Stromal cell of bone marrow (primary cell): ENCODE data around the gene ADPRH.
"Not testable (repeated sequence)": the region's sequence is repeated elsewhere in the genome, so short reads cannot be mapped to it uniquely, and the experiment has no call there.

Source experiments
- DNase-seq: peaks from one replicate; pipeline ENCODE4 v3.0.0-alpha.2; 2012; ENCODE audit warnings: low read depth

Gene ADPRH

DNA sequence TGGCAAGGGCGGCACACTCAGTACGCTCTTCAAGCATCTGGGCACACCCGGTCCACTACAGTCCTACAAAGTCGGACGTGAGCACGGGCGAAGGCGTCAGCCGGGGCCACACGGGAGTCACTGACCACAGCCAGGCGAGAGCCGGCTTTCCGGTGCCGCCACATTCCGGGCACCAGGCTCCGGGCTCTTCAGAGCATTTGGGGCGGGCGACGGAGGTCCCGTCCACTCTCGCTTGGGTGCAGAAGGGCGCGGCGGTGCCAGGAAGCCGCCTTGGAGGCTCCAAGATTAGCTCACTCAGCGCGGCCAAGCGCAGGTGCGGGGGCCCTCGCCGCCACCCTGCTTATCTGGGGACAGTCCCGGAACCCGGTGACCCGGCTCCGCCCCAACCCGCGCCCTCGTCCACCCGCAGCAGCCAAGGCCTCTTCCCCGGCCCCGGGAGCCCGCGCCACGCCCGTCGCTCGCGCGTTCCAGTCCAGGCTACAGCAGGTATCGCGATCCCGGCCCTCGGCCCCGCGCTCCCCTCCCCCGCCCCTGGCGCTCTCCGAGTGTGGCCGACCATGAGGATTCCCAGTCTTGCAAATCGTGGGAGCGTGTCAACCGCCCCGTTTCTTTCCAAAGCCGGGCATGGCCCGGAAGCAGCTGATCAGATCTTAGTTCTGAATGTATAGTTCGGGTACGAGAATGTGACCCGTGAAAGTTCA lies at the start of gene ADPRH:
Gene ADPRH (plus strand): TSS at position 127 of the 701 bp plus-strand sequence. CDS start 2,678 bp downstream, outside the sequence.
- peak; percentile 33 for DNase-seq

DNA sequence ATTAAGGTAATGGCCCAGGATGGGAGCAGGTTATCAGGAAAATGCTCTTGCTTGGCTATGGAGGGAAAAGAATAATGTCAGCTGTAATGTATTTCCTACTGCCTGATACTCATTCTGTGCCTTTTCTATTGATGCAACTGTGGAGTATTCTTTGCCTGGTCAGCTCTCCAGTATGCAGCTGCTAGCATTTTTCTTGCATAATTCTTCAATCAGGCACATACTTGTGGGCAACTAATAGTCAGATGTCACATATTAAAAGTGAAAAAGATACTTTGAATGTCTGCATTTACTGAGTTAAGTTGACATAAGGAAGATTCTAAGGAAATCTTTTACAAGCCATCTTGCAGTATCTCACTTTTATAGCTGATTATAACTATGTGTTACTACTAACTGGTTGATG lies 49.4 kb upstream of the ADPRH start:
- DNase-seq: peak; percentile 38

DNA sequence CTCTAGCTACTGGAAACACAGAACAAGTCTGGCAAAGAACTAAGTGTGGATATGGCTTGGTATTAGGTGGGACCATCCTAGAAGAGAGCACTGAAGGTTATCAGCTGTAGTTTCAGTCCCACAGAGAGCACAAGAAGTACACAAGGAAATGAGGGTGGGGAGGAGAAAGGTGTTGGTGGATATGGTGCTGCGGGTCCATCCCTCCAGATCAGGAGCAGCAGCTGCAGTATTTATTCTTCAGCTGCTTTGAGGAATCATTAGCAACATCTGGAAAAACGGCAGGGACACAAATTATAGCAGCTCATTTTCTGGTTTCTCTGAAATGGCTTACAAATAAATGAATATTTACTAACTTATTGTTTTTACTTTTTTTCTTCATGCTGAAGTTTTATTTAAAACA lies 48.8 kb upstream of the ADPRH start:
- no peak for DNase-seq

DNA sequence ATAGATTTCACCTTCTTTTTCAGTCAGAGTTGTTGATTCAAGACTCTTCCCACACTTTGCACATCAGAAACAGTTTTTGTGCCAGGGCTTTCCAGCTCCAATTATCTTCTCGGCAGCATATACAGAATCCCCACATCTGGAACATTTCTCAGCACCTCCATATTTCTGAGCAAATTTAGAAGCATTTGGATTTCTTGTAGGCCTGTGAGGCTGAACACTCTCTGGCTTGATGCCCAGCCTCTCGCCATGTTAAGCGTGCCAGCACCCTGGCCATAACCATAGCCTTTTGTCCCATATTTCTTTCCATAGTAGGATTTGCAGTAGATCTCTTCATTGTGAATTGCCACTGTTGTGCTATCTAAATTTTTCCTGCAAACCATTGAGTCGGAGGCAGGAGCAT lies 48.1 kb upstream of the ADPRH start:
- DNase-seq: no peak

DNA sequence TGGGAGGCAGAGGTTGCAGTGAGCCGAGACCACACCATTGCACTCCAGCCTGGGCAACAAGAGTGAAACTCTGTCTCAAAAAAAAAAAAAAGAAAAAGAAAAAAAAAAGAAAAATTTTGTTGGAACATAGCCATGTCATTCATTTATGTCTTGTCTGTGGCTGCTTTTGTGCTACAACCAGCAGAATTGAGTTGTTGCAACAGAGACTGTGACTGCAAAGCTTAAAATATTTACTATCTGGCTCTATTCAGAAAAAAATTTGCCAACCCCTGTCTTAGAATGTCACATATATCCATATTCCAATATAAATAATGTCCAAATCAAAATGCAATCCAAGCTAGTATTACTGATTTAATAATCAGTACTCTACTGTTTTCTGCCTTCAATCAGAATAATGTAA lies 45.0 kb upstream of the ADPRH start:
- no peak for DNase-seq

DNA sequence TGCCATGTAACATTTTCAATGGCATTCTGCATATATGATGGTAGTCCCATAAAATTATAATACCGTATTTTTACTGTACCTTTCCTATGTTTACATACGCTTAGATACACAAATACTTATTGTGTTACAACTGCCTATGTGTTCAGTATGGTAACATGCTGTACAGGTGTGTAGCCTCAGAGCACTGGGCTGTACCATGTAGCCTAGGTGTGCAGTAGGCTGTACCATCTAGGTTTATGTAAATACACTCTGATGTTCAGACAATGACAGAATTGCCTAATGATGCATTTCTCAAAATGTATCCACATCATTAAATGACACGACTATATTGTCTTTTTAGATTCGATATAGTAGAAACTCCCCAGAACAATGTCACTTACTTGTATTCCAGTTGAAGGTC lies 42.5 kb upstream of the ADPRH start:
- no peak for DNase-seq

DNA sequence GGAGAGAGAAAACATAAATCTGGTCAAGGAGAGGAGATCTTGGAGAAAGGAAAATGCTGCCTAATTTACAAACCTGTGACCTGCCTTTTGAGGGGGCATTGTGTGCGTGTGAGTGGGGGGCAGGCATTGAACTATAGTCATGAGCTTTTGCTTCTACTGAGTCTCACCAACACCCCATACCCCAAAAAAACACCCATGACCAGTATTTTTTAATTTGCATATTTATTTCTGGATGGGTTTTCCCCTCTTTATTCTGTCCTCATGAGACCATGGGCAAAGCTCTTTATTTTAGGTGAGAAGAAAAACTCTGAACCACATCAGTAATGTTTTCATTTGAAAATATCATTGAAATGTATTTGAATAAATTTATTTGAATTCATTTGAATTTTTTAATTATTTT lies 40.5 kb upstream of the ADPRH start:
- DNase-seq: no peak

DNA sequence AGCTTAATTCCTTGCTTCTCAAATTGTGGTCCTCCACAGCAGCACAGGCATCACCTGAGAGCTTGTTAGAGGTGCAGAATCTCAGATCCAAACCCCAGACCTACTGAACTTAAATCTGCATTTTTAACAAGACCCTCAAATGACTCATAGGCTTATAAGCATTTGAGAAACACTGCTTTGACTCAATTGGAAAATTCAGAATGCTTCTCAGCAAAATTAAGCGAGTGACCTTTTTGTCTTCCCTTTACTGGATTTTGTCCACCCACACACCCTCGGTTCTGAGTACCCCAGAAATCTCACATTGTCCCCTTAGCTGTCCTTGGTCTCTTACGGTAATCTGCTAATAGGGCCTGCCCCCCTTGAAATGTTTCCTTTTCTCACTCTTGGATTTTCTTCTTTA lies 37.7 kb upstream of the ADPRH start:
- DNase-seq: no peak

DNA sequence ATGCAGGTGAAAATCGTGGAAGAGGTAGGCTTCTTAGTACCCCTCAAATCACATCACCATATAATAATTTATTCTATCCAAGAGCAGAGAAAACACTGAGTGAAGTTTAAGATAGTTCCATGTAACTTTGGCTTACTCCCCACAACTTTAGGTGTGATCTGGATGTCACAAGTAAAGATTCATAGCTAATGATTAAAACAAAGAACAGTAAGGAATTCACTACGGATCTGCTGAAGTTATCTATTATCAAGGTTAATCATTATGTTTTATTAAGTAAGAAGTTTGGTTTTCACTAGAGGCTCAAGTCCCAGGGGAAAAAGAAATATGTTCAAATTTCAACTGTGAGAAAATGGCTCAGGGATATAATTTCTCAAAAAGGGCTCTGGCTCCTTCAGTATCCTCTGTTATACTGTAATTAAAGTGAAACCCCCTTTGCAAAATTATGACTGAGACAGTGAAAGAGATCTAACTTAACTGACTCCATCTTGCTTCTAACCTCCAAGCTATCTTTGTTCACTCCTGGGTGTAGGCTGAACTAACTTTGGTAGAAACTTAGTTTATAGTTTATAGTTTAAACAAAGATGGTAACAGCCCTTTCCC lies 37.0 kb upstream of the ADPRH start:
- no peak for DNase-seq

DNA sequence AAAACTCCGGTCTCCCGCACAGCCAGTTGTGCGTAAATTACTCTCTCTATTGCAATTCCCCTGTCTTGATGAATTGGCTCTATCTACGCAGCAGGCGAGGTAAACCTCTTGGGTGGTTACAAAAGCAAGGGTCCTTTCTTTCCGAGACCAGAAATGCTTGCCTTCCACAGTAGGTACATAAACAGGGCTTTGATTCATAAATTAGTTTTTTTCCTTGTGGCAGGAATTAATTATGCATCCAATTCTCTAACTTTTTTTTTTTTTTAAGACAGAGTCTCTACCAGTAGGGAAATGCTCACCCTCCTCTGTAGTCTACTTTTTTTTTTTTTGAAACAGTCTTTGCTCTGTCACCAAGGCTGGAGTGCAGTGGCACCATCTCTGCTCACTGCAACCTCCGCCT lies 36.1 kb upstream of the ADPRH start:
- DNase-seq: no peak

DNA sequence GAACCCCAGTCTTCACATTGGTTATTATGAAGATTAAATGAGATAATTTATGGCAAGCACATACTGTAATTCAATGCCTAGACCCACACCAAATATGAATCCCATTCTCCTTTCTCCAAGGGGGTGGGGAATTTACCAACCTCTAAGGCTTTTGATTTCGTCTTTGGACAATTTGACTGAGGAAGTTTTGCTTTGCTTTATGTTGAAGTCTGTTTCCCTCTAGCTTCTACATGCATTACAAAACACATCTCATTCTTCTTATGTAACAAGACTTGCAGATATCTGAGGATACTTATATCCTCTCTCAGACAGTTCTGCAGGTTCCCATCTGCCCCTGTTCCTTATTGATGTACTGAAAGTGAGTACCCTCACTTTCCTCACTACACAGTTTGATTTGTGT lies 32.1 kb upstream of the ADPRH start:
- DNase-seq: no peak

DNA sequence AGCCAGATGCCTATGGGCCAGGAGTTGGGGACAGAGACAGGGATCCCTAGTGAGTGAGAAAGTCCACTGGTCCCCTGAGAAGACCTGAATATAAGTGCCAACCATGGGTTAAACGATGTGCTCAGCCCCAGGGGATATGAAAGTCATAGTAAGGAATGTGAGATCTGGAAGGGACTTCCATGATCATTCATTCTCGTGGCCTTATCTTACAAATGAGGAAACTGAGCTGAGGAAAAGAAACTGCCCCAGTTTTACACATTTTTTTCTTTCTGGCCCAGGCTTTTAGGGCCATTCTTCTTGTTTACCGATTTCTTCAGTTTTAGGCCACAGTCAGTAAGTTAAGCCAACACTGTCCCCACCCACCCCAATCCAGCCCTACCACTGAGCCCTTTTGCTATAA lies 31.0 kb upstream of the ADPRH start:
- no peak for DNase-seq

DNA sequence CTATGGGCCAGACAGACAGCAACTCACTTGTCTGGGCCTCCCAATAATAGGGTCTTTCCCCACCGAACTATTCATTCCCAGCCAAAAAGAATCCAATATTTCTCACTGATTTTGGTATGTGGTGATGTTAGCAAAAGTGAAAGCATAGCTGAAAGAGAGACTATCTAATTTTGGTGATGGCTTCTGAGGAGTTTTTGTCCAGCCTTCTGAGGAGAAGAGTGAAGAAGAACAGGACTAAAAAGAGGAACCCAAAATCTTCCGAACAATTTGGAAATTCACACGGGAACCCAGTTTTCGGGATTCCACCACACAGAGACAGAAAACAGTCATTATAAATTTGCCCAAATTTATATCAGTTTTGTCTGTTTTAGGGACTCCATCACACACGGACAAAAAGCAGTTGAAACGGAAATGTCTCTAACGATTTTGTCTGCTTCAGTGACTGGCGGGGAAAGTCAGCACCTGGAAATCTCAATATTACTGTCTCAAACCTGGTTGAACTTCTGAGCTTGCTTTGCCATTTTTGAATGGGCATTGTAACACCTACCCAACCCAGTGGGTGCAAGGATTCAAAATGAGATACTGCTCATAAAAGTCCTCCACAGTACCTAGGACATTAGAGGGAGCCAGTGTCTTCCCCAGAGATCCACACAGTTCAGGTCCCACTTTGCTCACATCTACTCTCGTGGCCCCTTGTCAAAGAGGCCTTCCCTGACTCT lies 28.9 kb upstream of the ADPRH start:
- DNase-seq: no peak

DNA sequence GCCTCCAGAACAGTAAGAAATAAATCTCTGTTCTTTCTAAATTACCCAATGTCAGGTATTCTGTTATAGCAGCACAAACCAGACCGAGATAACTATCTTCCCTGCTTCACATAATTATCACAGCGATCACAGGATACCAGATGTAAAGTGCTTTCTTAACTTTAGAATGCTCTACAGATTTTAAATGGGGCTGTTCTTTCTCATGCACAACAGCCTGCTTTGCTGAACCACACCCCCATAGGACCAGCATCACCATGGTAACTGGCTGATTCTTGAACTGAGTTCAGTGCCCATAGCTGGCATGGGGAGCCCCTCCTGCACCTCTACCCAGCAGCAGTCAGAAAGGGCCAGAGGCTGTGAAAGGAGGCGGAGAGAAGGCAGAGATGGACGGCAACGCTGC lies 27.7 kb upstream of the ADPRH start:
- no peak for DNase-seq

DNA sequence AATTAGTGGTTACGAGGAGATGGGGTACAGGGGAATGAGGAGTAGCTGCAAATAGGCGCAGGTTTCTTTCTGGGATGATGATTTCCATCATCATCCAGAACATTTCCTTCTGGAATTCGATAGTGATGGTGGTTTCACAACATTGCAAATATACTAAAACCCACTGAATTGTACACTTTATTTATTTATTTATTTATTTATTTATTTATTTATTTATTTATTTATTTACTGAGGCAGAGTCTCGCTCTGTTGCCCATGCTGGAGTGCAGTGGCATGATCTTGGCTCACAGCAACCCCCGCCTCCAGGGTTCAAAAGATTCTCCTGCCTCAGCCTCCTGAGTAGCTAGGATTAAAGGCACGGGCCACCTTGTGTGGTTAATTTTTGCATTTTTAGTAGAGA lies 26.4 kb upstream of the ADPRH start:
- not testable (repeated sequence) for DNase-seq

DNA sequence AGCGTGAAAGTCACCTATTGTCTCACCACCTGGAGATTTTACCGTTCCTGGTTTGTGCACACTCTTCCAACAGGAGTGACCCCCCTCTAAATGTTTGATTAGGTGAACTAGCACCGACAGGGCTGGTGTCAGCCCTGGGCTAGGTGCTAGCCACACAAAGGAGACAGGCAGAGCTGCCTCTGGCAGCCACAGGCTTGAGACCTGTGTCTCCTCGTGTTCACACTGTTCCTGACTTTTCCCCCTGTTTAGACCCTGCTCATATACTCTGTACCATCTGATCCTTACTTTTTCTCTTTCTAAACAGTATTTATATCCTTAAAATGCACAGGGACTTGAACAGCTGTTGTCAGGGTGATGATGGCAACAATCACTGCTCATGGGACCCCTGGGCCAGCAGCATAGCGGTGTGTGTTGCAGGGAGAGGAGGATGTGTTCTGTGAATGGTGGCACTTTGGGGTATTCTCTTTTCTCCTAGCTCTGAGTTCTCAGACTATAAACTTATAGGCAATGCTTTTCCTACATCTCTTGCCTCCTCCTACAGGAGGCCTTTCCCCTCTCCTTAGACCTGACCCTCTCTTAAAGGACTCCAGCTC lies 25.4 kb upstream of the ADPRH start:
- DNase-seq: no peak

DNA sequence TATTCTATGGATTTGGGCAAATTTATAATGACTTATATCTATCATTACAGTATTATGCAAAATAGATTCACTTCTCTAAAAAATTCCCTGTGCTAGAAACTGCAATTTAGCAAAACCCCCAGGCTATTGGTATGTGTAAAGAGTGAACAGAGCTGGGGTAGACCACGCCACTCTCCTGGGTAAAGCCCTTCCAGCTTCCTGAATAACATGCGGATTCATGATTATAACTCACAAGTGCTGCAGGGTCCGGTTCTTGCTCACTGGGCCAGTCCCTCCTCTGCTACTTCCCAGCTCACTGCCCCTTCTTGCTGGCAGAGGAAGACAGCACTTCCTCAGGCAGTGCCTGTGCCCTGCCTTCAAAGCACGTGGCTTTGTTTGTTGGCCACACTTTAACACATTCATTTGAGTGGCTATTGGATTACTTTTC lies 24.0 kb upstream of the ADPRH start:
- DNase-seq: no peak

DNA sequence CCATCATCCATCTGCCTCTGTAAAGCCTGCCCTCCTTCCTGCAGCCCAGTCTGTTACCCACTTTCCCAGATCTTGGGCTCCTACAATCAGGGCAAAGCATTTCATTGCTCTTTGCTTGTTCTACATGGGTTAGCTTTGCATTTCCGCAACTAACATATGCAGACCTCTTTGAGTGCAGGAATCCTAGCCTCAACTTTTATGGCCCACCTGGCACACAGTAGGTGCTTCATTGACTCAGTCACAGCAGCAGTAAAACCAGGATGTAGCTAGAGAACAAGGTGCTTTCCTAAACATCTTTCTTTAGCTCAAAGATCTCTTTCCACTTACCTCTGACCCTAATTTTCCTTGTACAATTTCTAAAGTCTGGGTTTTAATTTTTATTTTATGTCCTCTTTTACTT lies 23.4 kb upstream of the ADPRH start:
- no peak for DNase-seq

DNA sequence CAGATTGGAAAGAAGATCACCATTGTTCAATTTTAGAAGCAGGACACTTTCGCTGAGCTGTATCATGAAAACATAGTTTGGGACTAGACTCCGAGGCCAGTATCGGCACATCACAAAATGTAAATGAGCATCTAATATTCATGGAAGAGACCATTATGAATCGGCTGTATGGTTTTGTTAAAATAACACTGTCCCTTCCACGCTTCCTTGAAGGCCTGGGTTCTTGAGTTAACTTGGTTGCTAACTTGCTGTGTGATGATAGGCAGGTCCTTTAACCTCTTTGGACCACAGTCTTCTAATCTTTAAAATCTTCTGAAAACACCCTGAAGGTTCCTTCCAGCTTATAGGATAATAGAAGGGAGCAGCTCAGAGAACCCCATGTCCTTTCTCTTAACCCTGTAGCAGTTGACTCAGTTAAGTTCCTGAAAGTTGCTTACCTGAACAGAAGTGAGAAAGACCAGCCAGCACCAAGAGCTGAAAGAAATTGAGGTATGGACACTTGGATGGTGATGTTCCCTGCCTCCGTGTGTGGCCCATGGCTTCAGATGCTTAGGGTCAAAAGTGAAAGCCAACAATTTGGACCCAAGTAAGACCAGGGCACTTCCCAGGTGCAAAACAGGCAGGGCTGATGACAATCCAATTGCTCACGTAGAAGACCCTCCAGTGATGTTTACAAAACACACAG lies 22.0 kb upstream of the ADPRH start:
- no peak for DNase-seq

DNA sequence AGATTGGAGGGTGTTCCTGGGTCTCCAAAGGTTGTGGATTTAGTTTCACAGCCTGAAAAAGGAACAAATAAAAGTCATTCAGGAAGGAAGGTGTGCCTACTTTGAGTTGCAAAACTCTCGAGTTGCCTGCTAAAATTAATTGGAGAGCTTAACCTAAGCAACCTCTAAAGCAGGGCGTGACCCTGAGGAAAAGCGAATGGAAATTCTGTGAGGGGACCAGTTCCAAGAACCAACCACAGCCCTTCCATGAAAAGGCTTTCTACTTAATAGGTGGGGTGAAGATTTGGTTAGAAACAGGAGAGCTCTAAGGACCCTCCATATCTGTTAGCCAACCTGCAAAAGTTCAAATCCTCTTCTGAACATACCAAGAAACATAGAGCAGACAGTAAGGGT lies 21.4 kb upstream of the ADPRH start:
- DNase-seq: no peak

DNA sequence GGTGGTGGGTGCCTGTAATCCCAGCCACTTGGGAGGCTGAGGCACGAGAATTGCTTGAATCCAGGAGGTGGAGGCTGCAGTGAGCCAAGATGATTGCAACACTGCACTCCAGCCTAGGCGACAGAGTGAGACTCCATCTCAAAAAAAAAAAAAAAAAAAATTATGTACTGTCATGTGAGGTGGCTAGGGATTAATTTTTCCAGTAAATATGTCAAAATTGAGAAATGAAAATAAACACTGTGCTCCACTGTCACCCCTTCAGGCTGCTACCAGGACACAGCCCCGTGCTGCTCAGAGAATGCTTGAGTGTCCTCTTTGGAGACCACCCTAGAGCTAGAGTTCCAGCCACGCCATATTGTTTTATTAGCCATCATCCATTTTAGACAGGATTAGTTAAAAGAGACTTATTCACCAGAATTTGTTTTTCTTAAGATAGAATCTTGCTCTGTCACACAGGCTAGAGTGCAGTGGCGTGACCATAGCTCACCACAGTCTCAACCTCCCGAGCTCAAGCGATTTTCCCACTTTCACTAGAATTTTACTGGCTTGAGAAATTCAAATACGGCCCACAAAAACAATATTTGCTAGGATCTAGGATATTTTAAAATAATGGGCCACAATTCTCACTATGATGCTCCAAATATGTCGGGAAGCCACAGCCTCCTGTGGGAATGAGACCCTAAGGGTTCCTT lies 20.5 kb upstream of the ADPRH start:
- no peak for DNase-seq

DNA sequence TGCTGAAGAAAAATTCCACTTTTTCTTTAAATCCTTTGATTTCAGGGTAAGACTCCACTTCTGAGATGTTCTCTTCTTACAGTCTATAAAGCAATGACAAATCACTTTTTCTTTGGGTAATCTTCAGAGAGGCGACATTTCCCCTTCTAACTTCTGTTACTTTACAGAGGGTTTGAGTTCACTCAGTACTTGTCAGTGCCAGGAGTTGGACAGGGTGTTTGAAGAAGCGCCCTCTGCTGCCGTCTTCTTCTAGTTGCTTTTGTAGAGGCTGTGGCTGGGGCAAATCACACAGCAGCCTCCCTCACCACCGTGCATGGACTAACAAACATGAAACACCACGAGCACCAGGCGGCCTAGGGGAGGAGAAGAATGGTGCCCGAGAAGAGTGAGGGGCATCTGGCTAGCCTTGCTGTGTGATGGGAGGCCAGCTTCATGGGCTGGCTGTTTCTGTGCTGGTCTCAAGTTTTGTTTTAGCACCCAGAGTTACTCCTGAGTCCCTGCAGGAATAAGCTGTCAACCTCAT lies 19.8 kb upstream of the ADPRH start, which contains the start of gene CD80:
Gene CD80 (minus strand): TSS at position 174 of the 523 bp plus-strand sequence. CDS start 1,886 bp downstream, outside the sequence.
- DNase-seq: peak; percentile 15
